Neuron (in vitro differentiated cells): Measurements from ENCODE around the gene ACOXL.

Source experiments
- H2AFZ ChIP-seq: one replicate; pipeline ENCODE4 v1.6.1; 2013; ENCODE audit warnings: low read depth, mild to moderate bottlenecking, inconsistent platforms, low read length, moderate library complexity
- H3K27me3 ChIP-seq: one replicate; pipeline ENCODE4 v1.6.1; 2013; ENCODE audit warnings: low read length; ENCODE audit not compliant: insufficient read depth
- H3K36me3 ChIP-seq: one replicate; pipeline ENCODE4 v1.6.1; 2013; ENCODE audit warnings: low read length; ENCODE audit not compliant: insufficient read depth
- H3K4me1 ChIP-seq: one replicate; pipeline ENCODE4 v1.6.1; 2013; ENCODE audit warnings: low read length; ENCODE audit not compliant: insufficient read depth
- H3K4me3 ChIP-seq: 2 replicates; pipeline ENCODE4 v1.5.1; 2013; ENCODE audit warnings: mild to moderate bottlenecking, low read length, moderate library complexity
- H3K9me3 ChIP-seq: one replicate; pipeline ENCODE4 v1.6.1; 2013; ENCODE audit warnings: low read length

ACOXL gene

DNA sequence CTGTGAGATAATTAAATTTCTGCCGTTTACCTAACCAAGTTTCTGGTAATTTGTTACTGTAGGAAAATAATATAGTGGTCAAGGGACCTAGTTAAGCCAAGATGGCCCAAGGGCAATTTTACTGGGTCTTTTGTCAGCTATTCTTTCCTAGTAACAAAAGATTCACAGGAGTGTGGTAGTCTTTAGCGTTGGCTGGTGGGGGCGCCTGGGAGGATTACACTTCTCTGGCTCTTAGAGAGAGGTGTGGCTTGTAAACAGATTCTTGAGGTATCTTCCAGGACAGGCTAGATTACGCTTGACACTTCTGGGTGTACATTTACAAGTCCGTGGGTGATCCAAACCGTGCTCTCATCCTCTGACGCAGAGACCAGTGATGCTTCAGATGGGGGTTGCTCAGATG, 3.3 kb upstream of the ACOXL start:
- no peak overlapping the region for H3K4me3 ChIP-seq
- no peaks in the 10 kb centered on the region for H3K36me3 ChIP-seq
- H3K27me3 ChIP-seq, result peaks cover 51% of the 10 kb centered on the region
- no peak overlapping the region for H2AFZ ChIP-seq
- peaks cover 13% of the 10 kb centered on the region for H3K9me3 ChIP-seq
- no peaks in the 10 kb centered on the region for H3K4me1 ChIP-seq

DNA sequence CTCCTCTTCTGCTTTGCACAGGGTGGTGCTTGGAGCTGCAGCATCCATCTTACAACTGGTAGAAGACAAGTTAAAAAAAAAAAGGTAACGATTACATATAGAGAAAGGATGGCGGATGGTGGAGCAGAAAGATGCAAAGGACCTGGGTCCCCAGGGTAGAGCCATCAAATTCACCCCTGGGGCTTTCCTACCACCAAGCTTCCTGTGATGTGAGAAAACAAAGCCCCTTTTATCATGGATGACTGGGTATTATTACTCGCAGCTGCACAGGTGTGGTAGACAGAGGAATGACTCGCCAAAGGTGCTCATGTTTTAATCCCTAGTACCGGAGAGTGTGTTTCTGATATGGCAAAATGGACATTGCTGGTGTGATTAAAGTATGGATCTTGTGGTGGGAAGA, 1.3 kb upstream of the ACOXL start:
- H3K4me3 ChIP-seq, result no peak overlapping the region

DNA sequence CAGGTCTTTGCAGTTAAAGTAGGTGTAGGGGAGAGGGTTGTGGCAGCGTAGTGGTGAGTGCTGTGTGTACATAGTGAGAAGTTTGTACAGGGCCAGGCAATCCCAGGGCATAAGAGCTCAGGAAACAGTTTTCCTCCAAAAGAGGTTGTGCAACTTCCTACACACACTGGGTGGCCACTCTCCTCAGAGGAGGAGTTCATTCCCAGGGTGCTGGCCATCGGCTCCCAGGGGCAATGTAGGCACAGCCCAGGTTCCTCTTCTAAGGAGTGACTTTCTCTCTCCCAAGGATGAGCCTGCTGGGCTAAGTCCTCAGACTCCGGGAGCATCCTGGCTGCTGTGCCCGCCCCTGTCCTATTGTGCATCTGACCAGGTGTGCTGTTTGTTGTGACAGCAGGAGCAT, 3.0 kb downstream of the ACOXL start:
- Histone ChIP-seq H3K36me3 (no peaks in the 10 kb centered on the region), H3K9me3 (peaks cover 13% of the 10 kb centered on the region), H3K4me3 (no peak overlapping the region), H2AFZ (no peak overlapping the region), H3K4me1 (no peaks in the 10 kb centered on the region), H3K27me3 (peaks cover 56% of the 10 kb centered on the region)

More for the DNA sequence above, 1.3 kb upstream of the ACOXL start:
- H3K36me3 ChIP-seq, result no peaks in the 10 kb centered on the region
- no peaks in the 10 kb centered on the region for H3K4me1 ChIP-seq
- H3K9me3 ChIP-seq, result peaks cover 13% of the 10 kb centered on the region
- H3K27me3 ChIP-seq, result peaks cover 65% of the 10 kb centered on the region
- H2AFZ ChIP-seq, result no peak overlapping the region

DNA sequence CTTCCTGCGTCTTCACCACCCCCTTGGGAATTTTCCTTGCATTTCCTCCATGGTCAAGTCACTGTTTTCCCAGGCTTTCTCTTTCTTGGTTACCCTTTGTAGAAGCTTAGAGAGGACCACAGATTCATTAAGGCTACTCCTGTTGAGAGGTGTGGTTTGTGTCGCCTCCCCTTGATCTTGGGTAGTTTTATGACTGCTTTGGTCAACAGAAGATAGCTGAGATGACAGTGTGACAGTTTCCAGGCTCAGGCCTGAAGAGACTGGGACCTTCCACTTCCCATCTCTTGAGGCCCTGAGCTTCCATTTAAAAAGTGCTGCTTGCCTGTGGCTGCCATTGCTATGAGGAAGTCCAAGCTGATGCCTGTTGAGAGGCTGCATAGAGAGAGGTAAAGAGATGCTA, 5.4 kb downstream of the ACOXL start:
- H3K4me3 ChIP-seq, result no peak overlapping the region
- H3K4me1 ChIP-seq, result no peaks in the 10 kb centered on the region
- H3K36me3 ChIP-seq, result no peaks in the 10 kb centered on the region
- H2AFZ ChIP-seq, result no peak overlapping the region
- no peaks in the 10 kb centered on the region for H3K9me3 ChIP-seq
- peaks cover 32% of the 10 kb centered on the region for H3K27me3 ChIP-seq

DNA sequence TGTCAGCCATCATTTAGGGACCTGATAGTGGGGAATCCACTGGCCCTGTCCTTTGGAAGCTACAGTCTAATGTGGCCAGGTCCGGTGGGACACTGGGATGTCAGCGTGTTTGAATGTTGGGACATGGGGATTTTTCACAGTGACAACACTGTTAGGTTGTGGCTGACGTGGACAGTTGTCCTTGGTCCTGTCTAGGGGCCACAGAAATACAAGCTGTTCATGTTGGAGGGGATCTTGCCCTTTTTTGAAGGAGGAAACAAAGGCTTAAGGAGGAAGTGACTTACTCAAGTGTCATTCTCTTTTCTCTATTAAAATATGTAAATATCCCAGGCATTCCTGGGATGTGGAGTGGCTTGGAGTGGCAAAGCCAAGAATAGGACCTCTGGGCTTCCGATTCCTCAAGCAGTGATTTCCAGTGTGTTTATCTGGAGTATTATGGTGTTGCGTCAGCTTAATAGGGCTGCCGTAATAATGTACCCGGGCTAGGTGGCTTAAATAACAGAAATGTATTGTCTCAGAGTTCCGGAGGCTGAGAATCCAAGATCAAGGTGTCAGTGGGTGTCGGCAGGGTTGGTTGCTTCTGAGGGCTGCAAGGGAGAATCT, 8.5 kb downstream of the ACOXL start:
- Histone ChIP-seq H3K9me3 (no peaks in the 10 kb centered on the region), H3K27me3 (peaks cover 6% of the 10 kb centered on the region), H3K4me3 (no peak overlapping the region), H2AFZ (no peak overlapping the region), H3K36me3 (no peaks in the 10 kb centered on the region), H3K4me1 (no peaks in the 10 kb centered on the region)

DNA sequence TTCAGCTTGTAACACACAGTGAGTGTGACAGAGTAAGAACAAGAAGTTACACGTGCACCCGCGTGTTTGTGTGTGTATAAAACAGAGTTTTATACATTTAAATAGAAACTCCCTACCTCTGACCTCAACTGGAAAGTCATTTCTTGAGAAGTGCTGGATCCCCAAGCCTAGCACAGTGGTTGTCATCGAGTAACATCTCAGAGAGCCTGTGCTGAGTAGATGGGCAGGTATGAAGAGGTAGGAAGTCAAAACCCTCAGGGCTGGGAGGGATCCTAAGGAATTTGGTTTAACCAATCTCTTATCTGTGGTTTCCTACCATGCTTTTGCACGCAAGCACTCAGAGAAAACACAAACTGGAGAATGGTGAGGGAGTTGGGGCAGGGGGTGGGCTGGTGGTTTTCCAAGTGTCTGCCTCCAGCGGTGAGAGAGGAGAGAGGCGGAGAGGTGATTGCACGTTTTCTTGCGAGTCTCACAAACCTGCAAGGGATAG, 9.2 kb downstream of the ACOXL start:
- Histone ChIP-seq H2AFZ (no peak overlapping the region), H3K4me1 (no peaks in the 10 kb centered on the region), H3K36me3 (no peaks in the 10 kb centered on the region), H3K4me3 (no peak overlapping the region), H3K27me3 (peaks cover 6% of the 10 kb centered on the region), H3K9me3 (no peaks in the 10 kb centered on the region)

DNA sequence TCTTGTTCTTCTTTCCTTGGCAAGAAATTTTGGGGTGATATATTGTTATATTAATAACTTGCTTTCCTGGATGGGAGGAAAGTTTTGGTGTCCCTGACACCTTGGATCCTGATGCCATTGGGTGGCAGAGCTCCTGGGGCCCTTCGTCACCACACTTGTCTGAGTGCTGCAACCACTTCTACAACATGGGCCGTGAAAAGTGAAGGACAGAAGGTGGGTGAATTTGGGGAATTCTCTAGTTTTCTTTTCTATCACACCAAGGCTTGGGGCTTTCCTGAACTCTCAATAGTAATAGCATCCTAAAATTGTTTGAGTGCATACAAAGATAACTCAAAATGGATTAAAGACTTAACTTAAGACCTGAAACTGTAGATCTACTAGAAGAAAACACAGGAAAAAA, 10.0 kb downstream of the ACOXL start:
- Histone ChIP-seq H3K36me3 (no peaks in the 10 kb centered on the region), H3K27me3 (peaks cover 11% of the 10 kb centered on the region), H3K4me1 (no peaks in the 10 kb centered on the region), H3K9me3 (no peaks in the 10 kb centered on the region), H2AFZ (no peak overlapping the region), H3K4me3 (no peak overlapping the region)

DNA sequence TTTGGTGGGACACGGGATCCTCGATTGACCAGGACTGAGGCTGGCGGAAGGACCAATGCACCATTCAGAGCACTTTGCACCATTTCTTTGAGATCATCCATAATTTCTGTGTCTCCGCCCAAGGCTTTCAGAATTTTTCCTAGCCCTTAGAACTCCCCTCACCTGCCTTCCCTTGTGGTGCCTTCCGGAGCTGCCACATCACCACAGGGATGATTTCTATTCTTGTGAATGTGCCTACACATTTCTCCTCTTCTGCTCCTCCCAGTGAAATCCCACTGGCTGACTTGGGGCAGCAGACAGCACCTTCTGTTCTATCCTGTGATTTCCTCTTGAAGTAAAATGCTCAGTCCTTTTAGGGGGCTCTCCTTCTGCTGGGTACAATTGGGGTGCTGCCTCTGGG, 11.2 kb downstream of the ACOXL start:
- H3K4me3 ChIP-seq, result no peak overlapping the region
- no peak overlapping the region for H2AFZ ChIP-seq
- peaks cover 17% of the 10 kb centered on the region for H3K27me3 ChIP-seq
- H3K36me3 ChIP-seq, result no peaks in the 10 kb centered on the region
- H3K4me1 ChIP-seq, result no peaks in the 10 kb centered on the region
- no peaks in the 10 kb centered on the region for H3K9me3 ChIP-seq

DNA sequence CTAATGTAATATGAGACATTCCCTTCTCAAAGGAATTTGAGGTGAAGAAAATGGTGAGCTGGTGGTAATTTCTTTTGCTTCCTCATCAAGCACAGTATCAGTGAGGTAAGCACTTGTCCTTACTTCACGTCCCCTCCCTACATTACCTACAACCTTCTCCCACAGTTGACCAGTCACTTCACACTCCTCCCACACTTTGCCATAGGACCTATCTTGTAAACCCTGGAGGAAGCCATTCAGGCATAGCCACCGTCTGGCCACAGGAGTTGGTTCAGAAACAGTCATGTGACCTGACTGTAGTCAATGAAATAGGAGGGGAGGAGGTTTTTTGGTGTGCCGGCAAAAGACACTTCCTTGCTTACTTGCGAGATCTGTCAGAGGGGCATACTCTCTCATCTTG, 12.1 kb downstream of the ACOXL start:
- no peak overlapping the region for H3K4me3 ChIP-seq
- peaks cover 22% of the 10 kb centered on the region for H3K27me3 ChIP-seq
- H2AFZ ChIP-seq, result no peak overlapping the region
- H3K36me3 ChIP-seq, result no peaks in the 10 kb centered on the region
- H3K4me1 ChIP-seq, result no peaks in the 10 kb centered on the region
- H3K9me3 ChIP-seq, result no peaks in the 10 kb centered on the region

DNA sequence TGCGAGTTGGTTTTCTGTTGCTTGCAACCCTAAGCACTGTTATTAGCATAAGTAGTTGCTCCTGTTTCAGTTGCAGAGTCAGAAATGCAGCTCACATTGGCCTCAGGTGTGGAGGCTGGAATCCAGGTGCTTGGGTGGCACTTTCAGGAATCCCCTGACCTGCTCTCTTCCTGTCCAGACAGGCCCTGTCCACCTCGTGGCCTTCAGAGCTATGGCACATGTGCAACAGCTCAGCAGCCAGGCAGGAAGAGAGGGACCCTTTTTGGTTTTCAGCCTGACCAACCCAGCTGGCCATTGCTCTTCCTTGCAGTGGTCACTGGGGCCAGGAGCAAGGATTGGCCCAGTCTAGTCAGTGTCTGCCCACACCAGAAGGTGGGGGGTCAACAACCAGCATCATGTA, 12.7 kb downstream of the ACOXL start:
- Histone ChIP-seq H3K27me3 (peaks cover 22% of the 10 kb centered on the region), H3K9me3 (no peaks in the 10 kb centered on the region), H3K4me3 (no peak overlapping the region), H3K36me3 (no peaks in the 10 kb centered on the region), H2AFZ (no peak overlapping the region), H3K4me1 (no peaks in the 10 kb centered on the region)

DNA sequence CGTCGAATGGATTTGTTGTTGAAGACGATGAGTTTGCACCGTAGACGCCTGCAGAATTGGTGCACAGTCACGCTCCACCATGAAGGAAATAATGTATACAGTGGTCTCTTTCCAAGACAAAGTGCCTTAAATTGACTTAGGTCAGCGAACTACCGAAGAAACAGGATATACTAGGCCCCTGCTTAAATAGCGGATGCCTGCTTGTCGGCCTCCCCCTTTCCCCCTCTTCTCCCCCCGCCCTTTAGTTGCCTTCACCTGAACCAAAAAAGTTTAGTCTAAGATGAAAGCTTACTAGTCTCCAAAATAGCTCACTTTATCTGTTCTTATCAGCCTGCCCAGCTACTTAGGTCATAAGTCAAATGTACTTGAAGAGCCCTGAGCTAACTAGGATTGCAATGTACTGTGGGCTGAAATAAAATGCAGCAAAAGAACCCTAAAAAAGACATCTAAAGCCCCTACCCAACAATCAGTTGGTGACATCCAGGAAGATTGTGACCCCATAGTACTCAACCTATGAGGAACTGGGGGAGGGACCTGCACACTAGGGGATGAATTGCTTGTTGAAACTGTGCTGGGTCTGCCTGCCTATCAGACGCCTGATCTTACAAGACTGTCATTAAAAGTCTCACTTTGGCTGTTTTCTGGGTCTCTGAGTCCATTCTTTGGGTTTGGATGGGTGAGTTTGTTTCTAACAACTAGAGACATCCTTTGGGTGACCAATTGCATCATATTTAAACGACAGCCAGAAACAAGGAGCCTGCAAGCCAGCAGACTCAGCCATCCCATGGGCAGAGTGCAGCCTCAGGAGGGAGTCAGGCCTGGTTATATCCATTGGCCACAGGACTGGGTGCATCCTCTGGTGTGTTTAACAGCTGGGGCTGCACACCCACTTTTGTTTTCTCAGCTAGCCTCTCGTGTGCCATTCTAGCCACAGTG, 14.5 kb downstream of the ACOXL start:
- no peaks in the 10 kb centered on the region for H3K36me3 ChIP-seq
- no peak overlapping the region for H3K4me3 ChIP-seq
- peaks cover 22% of the 10 kb centered on the region for H3K27me3 ChIP-seq
- H3K9me3 ChIP-seq, result no peaks in the 10 kb centered on the region
- no peak overlapping the region for H2AFZ ChIP-seq
- H3K4me1 ChIP-seq, result no peaks in the 10 kb centered on the region

DNA sequence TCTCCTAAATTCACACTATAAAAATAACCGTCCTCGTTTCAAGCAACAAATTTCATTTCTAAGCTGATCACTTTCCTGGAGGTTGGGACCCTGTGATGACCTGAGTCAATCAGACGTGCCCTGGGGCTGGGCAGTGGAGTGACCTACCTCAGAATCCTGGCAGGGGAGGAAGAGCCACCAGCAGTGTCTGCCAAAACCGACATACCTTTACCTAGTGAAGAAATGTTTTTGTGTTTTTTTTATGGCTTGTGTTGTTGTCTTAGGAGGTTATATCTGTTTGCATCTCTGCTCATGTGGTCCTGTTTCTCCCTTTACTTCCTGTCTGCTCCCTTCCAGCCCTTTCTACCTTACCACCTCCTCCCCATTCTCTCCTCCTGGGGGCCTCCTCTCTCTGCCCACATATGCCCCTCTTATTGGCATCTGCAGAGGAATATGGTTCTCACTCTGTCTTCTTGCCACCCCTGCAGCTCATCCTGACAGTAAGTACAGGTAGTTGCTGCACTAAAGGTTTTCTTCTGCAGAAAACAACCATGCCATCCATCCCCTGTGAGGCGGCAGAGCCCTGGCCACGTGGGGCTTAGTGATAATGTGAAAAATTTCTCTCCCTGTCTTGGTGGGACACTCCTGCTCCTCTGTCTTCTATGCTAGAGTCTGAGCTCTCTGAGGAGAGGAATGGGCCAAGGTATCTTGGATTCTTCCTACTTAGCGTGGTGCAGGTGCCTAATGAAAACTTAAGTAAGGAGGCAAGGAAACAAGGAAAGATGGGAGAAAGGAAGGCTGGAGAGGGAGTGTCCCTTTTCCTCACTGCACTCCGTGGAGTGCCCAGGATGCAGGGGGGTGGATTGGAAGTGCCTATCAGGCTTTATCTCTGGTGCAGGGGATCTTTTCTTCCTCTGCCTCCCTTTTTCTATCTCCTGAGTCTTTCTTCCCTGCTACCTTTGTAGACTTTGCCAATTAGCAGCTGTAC, 15.4 kb downstream of the ACOXL start:
- no peaks in the 10 kb centered on the region for H3K4me1 ChIP-seq
- H3K36me3 ChIP-seq, result no peaks in the 10 kb centered on the region
- H2AFZ ChIP-seq, result no peak overlapping the region
- no peak overlapping the region for H3K4me3 ChIP-seq
- H3K9me3 ChIP-seq, result no peaks in the 10 kb centered on the region
- H3K27me3 ChIP-seq, result peaks cover 22% of the 10 kb centered on the region

DNA sequence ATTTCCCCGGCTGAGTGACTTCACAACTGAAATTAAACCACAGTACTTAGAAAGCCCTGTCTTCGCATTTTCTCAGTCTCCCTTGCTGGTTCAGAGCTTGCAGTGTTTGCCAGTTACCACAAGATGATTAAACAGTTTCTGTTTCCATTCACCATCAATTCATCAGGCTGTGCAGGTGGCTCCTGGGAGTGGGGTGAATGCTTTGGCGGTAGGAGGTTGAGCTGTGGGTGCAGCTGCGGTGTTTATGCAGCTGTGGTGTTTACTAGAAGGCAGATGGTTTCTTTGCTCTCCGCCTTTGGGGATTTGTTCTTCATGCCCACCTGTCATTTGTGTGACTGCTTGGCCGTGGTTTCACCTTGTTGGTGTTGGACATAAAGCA, 16.1 kb downstream of the ACOXL start:
- Histone ChIP-seq H3K4me3 (no peak overlapping the region), H2AFZ (no peak overlapping the region), H3K27me3 (peaks cover 22% of the 10 kb centered on the region), H3K36me3 (no peaks in the 10 kb centered on the region), H3K4me1 (no peaks in the 10 kb centered on the region), H3K9me3 (no peaks in the 10 kb centered on the region)
